Effector CD8-positive, alpha-beta T cell (primary cell): ENCODE results near the gene CCDC24.

Source experiments
- DNase-seq: peaks from one replicate; lab custom pipeline; 2025; lab: John Stamatoyannopoulos, UW

Gene CCDC24

GRCh38 chr1:43980255-43981134 is 10.9 kb upstream of the CCDC24 start:
- DNase-seq: no peak

- no peak for DNase-seq
Measured at GRCh38 chr1:43981135-43981491, 10.3 kb upstream of the CCDC24 start.

GRCh38 chr1:43981636-43982035 is 9.8 kb upstream of the CCDC24 start:
- no peak for DNase-seq

GRCh38 chr1:43982241-43982640 is 9.2 kb upstream of the CCDC24 start:
- no peak for DNase-seq

- DNase-seq: no peak
Measured at GRCh38 chr1:43982808-43983207, 8.6 kb upstream of the CCDC24 start.

GRCh38 chr1:43983253-43983899 is 8.0 kb upstream of the CCDC24 start:
- no peak for DNase-seq

- DNase-seq: no peak
Measured at GRCh38 chr1:43984855-43985254, 6.5 kb upstream of the CCDC24 start.

- DNase-seq: no peak
Measured at GRCh38 chr1:43985984-43986595, 5.3 kb upstream of the CCDC24 start.

GRCh38 chr1:43986712-43987111 is 4.7 kb upstream of the CCDC24 start:
- DNase-seq: no peak

GRCh38 chr1:43987159-43987902 is 4.1 kb upstream of the CCDC24 start:
- DNase-seq: no peak

- no peak for DNase-seq
Measured at GRCh38 chr1:43990271-43991199, 864 bp upstream of the CCDC24 start.

GRCh38 chr1:43991200-43991475 is 261 bp upstream of the CCDC24 start:
- DNase-seq: no peak

GRCh38 chr1:43992232-43992995 is 1.0 kb downstream of the CCDC24 start:
- DNase-seq: no peak

- DNase-seq: no peak
Measured at GRCh38 chr1:43993206-43993914, 2.0 kb downstream of the CCDC24 start.

GRCh38 chr1:43994071-43994470 is 2.7 kb downstream of the CCDC24 start:
- DNase-seq: no peak

- DNase-seq: no peak
Measured at GRCh38 chr1:43994794-43995790, 3.7 kb downstream of the CCDC24 start.

GRCh38 chr1:43995984-43996732 is 4.8 kb downstream of the CCDC24 start:
- DNase-seq: no peak

- no peak for DNase-seq
Measured at GRCh38 chr1:43996733-43997115, 5.3 kb downstream of the CCDC24 start.
